ENCODE measurements around the gene FILIP1.

Gene FILIP1

DNA sequence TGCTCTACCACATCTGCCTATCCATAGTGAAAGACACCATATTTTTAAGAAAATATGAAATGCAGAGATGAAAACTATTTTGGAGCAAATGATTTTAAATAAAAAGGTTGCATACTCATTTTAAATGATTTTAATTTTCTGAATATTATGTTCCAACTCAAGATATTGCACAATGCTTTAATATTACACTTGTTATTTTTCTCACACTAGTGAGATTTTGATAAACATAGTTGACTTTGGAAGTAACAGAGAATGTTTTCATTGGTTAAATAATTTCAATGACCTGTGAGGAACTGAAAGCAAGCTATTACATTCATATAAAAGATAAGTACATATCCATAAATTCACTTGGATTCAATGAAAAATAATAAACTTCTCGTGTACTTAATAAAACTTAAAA lies 201.9 kb downstream of the FILIP1 start:
- DNase-seq (ENCODE audit: low spot score): no peak

- DNase-seq (ENCODE audit: low spot score): no peak
Observed at GRCh38 chr6:75291331-75291730, 202.3 kb downstream of the FILIP1 start.

GRCh38 chr6:75290136-75290945 lies 203.3 kb downstream of the FILIP1 start:
- no peak for DNase-seq (ENCODE audit: low spot score)

DNA sequence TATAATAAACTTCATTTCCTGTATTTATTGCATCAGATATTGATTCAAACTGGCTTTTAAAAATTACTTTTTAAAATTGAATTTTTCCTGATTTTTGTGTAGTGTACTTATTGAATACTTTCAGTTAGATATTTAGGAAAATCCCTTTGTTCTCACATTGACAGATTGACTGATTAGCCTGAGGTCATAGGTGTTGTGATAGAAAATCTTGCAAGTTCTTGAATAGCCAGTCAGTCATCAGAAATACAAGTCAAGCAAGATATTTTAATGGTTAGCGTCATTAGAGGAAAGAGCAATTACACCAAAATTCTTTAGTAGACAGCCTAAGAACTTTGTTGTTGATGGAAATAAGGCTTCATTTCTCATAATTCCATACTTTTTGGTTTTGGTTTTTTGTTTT lies 205.6 kb downstream of the FILIP1 start:
- DNase-seq (ENCODE audit: low spot score): no peak

DNA sequence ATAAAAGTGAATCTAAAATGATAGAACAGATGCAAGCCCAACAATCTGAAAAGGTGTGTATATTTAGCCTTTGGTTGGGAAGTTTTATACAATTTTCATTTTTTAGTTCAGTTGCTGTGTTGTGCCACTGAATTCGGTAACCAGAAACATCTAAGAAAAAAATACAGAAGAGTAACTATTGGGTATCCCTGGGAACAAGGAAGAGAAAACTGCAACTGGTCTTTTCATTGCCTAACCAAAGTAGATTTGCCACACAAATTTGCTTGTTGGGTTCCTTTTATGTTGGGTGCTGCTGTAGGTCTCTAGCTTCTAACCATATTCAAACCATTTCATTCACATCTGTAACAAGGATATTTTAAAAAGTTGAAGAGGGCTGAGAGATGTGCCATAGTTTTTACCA lies 206.2 kb downstream of the FILIP1 start:
- DNase-seq (ENCODE audit: low spot score): no peak

DNA sequence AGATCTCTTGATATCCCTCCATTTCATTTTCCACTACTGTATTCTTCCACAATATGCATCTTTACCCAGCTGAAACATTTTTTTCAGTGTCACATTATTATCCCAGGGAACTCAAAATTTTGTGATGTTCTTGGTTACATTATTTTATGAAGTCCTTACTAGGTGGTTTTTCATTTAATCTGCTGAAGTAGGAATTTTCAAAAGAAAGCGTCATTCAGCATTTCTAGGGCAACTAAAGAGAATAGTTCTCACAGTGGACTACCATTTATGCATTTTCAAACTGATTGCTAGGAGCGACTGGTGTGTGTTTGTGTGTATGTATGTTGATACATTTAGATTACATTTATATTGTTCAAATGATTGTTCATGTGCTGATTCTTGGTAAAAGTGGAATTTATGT lies 206.6 kb downstream of the FILIP1 start:
- no peak for DNase-seq (ENCODE audit: low spot score)

DNA sequence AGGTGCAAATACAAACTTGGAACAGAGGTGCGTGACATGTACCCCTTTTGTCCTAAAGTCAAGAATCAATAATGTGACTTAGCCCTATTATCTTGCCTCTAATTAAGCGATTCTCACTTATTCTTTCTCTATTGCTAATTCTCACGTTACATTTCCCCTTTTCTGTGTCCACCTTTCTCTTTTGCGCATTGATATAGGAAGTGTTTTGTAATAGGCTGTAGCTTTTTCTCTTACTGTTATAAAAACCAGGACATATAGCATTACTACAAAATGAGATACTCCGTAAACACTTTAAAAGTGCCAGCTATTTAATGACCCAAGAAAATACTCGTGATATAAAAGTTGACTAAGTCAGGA lies 208.3 kb downstream of the FILIP1 start:
- no peak for DNase-seq (ENCODE audit: low spot score)

DNA sequence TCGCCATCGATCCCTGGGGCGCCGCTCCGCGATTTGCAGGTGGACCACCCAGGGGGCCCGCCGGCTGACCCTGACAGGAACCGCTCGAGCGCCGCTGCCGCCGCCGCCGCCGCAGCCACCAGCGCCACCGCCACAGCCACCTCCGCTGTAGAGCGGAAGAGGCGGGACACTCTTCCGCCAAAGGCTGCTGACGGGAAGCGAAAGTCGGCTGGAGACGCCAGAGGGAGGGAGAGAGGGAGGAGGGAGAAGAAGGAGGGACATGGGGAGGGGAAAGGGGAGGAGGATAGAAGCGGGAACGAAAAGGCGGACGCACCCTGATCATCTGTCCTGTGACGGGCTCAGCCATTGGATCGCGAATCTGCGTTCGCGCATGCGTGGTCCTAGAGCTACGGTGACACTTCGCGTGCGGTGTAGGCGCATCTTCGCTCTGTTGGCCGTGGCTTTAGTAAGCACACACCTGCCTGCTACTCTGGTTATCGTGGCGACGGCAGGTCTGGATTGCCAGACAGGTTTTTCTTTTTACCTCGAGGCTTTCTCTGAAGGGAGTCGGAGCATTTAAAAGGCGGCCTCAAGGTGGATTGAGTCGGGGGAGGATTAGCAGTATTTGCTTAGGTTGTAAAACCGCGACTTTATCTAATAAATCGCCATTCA lies 208.8 kb downstream of the FILIP1 start, which contains the start of gene TMEM30A:
TSS of gene TMEM30A (minus strand) at position 161 of the 651 bp plus-strand sequence. CDS start at position 7, 154 bp downstream.
- peak; percentile 99 for DNase-seq (ENCODE audit: low spot score)

DNA sequence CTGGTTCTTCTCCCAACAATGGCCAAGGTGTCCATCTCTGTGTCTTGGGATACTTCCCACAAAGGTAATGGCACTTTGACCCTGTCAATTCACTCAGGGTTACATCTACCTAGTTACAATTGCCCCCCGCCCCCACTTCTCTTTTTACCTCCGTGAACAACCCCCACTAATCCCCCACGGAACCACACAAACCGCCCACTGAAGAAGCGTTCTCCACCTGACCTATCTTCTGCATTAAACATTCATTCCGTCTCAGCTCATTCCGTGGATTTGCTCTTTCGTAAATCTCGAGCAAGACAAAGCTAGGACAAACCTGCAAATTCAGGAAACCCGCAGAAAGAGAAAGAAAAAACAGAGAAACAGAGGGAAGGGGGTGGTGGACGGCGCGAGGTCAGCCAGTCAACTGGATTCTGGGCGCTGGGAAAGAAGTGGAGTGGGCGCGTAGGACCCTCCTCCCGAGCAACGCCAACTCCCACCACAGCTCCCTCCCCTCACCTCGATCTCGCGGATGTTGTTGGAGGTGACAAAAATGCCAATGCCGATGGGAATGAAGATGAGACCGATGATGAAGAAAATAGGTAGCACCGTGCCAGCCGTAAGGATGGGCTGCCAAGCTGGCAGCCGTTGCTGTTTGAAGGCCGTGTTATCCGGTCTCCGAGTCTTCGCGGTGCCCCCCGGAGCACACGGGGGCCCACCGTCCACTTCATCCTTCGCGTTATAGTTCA lies 209.5 kb downstream of the FILIP1 start:
- no peak for DNase-seq (ENCODE audit: low spot score)

GRCh38 chr6:75282706-75283105 lies 210.9 kb downstream of the FILIP1 start:
- DNase-seq (ENCODE audit: low spot score): peak; percentile 3

DNA sequence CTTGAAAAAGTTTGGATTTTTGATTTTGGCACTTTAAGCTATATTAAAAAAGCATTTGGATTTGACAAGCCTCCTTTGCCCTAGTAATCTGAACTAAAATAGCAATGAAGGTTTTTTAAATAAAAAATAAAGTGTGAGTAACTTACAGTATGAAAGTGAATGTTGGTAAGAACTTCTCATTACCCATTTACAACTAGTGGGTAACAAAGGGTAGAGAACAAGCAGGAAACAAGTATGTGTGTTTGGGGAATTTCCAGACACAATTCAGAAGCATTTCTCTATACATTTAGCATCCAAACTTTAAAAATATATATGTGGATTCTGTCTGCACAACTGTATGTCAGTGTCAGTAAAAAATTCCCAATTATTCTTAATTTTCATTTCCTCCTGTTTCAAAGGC lies 211.9 kb downstream of the FILIP1 start:
- no peak for DNase-seq (ENCODE audit: low spot score)

DNA sequence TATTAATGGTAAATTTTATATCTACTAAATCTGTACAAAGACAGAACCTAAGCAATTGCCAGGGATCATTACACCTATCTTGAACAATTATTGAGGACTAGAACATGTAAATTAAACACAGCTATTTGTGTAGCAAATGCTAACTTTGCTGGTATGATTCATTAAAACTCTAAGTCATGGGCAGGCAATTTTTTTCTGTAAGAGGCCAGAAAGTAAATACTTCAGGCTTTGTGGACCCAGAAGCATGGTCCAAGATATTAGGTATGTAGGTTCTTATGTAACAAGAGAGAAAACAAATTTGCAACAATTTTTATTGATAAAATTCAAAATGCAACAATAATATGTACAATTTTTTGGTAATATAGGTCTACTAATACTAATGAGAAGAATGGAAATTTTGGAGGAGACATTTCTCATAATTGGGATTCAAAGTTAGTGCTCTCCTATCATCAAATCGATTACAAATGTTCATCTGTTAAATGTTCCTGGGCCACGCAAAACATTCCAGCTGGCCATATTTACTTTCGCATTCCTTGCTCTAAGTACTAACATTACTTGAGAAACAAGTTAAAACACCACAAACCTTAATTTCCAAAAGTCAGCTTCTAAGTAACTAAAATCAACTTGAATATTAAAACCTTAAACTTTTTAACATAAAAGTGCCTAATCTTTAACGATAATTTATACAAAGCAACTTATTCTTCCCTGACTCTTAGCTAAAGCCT lies 213.3 kb downstream of the FILIP1 start:
- peak; percentile 3 for DNase-seq (ENCODE audit: low spot score)

GRCh38 chr6:75279418-75279817 lies 214.2 kb downstream of the FILIP1 start:
- no peak for DNase-seq (ENCODE audit: low spot score)

DNA sequence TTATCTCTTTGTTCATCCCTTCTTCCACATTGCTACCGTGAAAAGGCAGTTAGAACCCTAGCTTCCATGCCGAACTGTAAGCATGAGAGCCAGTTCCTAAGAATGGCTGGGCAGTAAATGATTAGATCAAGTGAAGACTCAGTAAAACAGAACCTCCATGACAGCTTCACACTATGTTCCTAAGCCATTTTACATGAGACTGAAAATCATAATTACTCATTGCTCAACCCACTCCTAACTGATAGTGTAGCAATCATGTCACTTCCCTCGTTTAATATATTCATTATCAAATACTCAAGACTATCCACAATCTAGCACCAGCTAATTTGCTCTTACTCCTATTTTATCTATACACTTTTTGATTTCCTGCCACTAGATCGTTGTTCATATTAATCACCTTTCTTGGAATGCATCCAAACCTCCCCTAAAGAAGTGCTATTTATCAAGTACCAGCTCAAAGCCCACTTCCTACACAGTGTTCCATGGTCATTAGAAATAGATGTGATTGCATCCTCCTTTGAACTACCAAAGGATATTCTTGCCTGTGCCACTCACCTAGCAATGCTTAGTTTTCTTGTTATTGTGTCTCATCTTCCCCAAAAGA lies 215.0 kb downstream of the FILIP1 start:
- DNase-seq (ENCODE audit: low spot score): no peak

- peak; percentile 66 for DNase-seq (ENCODE audit: low spot score)
Observed at GRCh38 chr6:75275067-75275466, 218.5 kb downstream of the FILIP1 start.

GRCh38 chr6:75273009-75273408 lies 220.6 kb downstream of the FILIP1 start:
- DNase-seq (ENCODE audit: low spot score): no peak

DNA sequence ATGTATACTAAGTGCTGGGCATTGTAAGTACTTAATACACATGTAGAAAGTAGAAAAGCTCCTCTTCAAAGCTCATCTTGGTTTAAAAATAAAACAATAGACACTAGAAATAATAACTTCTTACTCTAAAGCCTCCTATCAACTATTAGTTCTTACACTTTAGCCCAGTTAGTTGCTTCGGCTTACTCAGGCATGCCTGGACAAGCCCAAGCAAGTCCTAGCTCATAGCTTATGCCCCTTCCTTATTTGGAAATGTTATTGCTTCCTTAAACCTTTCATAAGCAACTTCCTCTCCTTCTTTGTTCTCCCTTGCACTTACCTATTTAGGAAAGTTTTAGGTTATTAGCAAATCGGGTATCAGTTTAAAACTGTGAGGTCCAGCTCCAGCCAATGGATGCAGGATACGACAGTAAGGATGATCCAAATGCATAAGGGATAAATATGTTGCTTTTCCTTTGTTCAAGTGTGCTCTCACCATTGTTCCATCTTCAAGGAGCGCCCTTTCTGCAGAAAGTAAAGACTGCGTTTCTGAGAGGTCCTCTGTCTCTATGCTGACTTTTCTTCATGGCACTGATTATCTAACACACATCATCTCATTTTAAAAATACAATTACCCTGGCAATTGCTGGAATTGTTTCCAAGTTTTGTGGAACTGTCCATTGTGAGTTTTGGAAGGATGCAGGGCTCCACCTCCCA lies 221.3 kb downstream of the FILIP1 start:
- DNase-seq (ENCODE audit: low spot score): no peak

DNA sequence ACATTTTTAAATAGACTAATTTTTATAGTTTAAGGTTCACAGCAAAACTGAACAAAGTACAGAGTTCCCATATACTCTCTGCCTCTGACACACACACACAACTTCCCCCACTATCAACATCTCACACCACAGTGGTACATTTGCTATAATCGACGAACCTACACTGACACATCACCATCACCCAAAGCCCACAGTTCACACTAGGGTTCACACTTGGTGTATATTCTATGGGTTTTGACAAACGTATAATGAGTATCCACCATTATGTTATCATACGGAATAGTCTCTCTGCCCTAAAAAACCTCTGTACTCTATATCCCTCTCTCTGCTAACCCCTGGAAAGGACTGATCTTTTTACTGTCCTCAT lies 224.6 kb downstream of the FILIP1 start:
- no peak for DNase-seq (ENCODE audit: low spot score)

- no peak for DNase-seq (ENCODE audit: low spot score)
Observed at GRCh38 chr6:75268121-75268987, 225.2 kb downstream of the FILIP1 start.

GRCh38 chr6:75267461-75267860 lies 226.1 kb downstream of the FILIP1 start:
- no peak for DNase-seq (ENCODE audit: low spot score)
